Fibroblast of pulmonary artery (primary cell): ENCODE results near the gene DHRS7.

ENCODE experiments used
- DNase-seq: peaks from one replicate; pipeline ENCODE4 v3.0.0-alpha.2; 2010; ENCODE audit warnings: low read depth
- H3K4me3 ChIP-seq: replicated peaks from 2 replicates; pipeline ENCODE4 v1.5.1; 2011; ENCODE audit warnings: low read depth, mild to moderate bottlenecking, control low read depth, low read length, moderate library complexity
- TF ChIP-seq, protein P1 (sequence below): IDR thresholded peaks from 2 replicates; pipeline ENCODE4 v1.5.1; 2011; ENCODE audit warnings: mild to moderate bottlenecking, control low read depth, low read length, inconsistent platforms; ENCODE audit errors: missing control alignments

Gene DHRS7

DNA sequence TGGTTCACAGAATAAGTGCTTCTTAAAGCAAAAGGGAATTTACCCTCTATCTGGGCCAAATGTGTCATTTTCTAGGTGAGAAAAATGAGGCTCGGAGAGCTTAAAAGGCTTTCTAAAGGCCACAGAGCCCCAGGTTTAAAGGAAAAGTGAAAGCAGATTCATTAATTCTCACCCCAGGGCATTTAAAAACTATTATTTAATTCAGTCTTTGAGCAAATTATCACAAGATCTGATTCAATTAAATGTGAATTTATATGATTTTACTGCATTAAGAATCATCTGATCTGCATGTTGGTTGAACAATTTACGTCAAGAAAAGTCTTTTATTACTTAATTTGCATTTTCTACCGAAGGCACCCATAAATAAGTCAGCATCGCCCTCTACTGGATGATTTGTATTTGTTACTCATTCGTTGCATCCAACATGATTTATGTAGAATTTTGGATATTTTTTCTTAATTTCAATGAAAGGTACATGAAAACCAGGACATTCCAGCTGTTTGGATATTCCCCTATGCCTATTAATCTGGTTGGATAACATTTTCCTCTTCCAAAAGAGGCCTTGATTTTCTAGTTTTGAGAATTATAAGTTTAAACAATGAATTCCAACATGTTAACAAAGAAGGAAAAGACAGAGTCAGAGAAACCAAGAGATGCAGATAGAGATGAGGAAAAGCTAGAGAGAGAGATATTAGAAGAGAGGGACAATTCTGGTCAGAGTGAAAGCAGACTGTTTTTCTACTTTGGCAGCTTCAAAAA is 19.1 kb upstream of the DHRS7 start:
- TF ChIP-seq, protein P1, sequence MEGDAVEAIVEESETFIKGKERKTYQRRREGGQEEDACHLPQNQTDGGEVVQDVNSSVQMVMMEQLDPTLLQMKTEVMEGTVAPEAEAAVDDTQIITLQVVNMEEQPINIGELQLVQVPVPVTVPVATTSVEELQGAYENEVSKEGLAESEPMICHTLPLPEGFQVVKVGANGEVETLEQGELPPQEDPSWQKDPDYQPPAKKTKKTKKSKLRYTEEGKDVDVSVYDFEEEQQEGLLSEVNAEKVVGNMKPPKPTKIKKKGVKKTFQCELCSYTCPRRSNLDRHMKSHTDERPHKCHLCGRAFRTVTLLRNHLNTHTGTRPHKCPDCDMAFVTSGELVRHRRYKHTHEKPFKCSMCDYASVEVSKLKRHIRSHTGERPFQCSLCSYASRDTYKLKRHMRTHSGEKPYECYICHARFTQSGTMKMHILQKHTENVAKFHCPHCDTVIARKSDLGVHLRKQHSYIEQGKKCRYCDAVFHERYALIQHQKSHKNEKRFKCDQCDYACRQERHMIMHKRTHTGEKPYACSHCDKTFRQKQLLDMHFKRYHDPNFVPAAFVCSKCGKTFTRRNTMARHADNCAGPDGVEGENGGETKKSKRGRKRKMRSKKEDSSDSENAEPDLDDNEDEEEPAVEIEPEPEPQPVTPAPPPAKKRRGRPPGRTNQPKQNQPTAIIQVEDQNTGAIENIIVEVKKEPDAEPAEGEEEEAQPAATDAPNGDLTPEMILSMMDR = peak; percentile 57
- H3K4me3 ChIP-seq = peak overlapping the region; percentile 47
- peak; percentile 85 for DNase-seq

DNA sequence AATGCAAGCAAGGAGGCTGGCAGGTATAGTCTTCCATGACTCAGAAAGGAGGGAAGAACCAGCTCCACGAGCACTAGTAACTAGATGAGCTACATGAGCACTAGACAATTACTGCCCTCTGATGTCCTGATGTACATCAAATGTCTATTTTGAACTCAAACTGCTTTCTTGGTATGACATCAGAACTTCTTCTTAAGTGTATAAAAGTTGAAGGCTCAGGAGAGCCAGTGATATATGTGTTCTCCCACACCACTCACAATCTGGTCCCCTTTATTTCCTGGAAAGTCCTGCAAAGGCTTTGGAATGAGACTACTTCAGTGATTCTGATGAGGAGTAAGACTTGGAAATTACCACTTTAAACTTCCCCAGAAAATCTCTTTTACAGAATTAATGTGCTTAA is 18.5 kb upstream of the DHRS7 start:
- peak overlapping the region; percentile 47 for H3K4me3 ChIP-seq
- peak; percentile 14 for DNase-seq
- TF ChIP-seq, protein P1 = no peak

DNA sequence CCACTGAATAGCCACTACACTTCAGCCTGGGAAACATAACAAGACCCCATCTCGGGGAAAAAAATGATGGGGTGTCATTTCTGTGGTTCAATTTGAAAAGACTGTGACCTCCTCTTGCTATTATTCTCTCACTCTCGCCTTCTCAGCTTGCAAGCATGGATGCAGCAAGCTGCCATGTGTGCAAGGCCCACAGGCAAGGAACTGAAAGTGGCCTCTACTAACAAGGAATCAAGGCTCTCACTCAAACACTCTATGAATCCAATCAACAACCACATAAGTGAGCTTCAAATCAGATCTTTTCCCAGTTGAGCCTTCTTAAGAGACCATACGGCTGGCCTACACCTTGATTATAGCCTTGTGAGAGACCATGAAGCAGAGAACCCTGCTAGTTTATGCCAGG is 17.9 kb upstream of the DHRS7 start:
- DNase-seq = no peak
- TF ChIP-seq, protein P1 = no peak

DNA sequence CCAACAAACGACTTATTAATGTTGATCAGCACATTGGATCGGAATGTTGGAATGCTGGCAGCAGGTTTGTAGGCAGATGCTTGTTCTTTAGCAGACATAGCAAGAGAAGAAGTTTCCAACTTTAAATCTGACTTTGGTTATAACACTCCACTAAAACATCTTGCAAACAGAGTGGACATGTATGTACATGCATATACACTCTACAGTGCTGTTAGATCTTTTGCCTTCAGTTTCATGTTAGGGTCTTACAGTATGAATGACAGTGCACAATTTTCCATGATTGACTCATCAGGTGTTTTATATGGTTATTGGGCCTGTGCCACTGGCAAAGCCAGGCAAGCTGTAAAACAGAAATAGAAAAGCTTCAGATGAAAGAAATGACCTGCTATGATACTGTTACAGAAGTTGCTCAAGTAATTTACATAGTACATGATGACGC is 14.3 kb upstream of the DHRS7 start:
- DNase-seq = no peak
- no peak overlapping the region for H3K4me3 ChIP-seq

More for the DNA sequence above, 17.9 kb upstream of the DHRS7 start:
- H3K4me3 ChIP-seq = no peak overlapping the region

DNA sequence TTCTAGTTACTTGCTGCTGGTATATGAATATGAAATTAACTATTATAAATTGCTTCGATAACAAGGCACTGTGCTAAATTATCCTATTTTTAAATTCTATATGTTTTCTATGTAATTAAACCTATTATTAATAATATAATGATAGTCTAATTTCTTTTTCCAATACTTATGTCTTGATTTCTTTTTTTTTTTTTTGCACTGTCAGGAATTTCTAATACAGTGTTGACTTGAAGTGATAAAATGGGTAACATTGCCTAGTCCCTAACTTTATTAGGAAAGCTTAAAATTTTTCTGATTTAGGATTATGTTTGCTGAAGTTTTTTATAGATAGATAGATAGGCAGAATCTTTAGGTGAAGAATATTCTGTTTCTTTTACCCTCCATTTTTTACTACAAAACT is 13.6 kb upstream of the DHRS7 start:
- no peak overlapping the region for H3K4me3 ChIP-seq
- TF ChIP-seq, protein P1 = no peak
- no peak for DNase-seq

More for the DNA sequence above, 14.3 kb upstream of the DHRS7 start:
- TF ChIP-seq, protein P1 = no peak

DNA sequence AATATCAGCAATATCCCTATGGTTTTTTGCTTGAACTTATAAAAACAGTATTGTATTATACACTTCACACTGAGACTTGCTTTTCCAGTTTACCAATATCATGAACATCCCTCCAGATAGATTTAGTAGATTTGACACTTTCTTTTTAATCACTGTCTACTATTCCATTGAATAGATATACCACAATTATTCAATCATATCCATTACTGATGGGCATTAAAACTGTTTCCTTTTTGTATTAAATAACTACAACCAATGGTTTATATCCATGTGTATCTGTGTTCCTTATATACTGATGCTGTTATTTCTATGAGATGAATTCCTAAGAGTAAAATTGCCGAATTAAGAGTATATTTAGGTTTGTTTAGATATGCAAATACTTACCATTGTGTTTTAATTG is 13.0 kb upstream of the DHRS7 start:
- no peak for DNase-seq
- H3K4me3 ChIP-seq = no peak overlapping the region
- TF ChIP-seq, protein P1 = no peak
